ENCODE data around the gene ZC3HAV1L. TPM values are rescaled to one million over a fixed set of nuclear protein-coding genes. Genes with fewer than 3 reads are reported as not detected.

The ZC3HAV1L gene
- total RNA-seq, 1 donor from 2014 or later: 13.6 TPM

Other genes with a start within 250 kb of the ZC3HAV1L start
- gene TMEM213, start 238.0 kb downstream of the ZC3HAV1L start, total RNA-seq: not detected in 2 replicates
- 0.04 and 0.86 TPM in 2 replicates for gene ATP6V0A4, start 237.8 kb downstream of the ZC3HAV1L start, total RNA-seq
- 1.9 and 2.9 TPM in 2 replicates for gene KIAA1549, start 54.7 kb downstream of the ZC3HAV1L start, total RNA-seq
- 43.3 and 60.4 TPM in 2 replicates for gene ZC3HAV1, start 73.7 kb upstream of the ZC3HAV1L start, total RNA-seq
- 2.7 and 5.1 TPM in 2 replicates for gene UBN2, start 195.2 kb upstream of the ZC3HAV1L start, total RNA-seq